Panc1 (cell line): Measurements from ENCODE around the gene SEMA6A.

ENCODE experiments used
- CTCF ChIP-seq: fragments of 450-650 bp; IDR thresholded peaks from 2 replicates; pipeline ENCODE4 v1.5.1; 2017; ENCODE audit warnings: mild to moderate bottlenecking
- POLR2AphosphoS5 ChIP-seq: IDR thresholded peaks from 2 replicates; pipeline ENCODE4 v1.6.1; 2012; ENCODE audit warnings: mild to moderate bottlenecking, low read depth, low read length, moderate library complexity
- REST ChIP-seq, 2 experiments: IDR thresholded peaks; 2 replicates each; pipeline ENCODE4 v1.6.1; 2011 to 2012; ENCODE audit warnings: low read depth in 2 of 2, control low read depth in 1 of 2, low read length in 1 of 2, mild to moderate bottlenecking in 1 of 2, moderate library complexity in 1 of 2; ENCODE audit not compliant: insufficient read depth in 1 of 2
- SIN3A ChIP-seq: IDR thresholded peaks from 2 replicates; pipeline ENCODE4 v1.6.1; 2012; ENCODE audit warnings: low read depth, mild to moderate bottlenecking, low read length, moderate library complexity, borderline replicate concordance; ENCODE audit not compliant: insufficient read depth
- TCF7L2 ChIP-seq: IDR thresholded peaks from 2 replicates; pipeline ENCODE4 v1.6.1; 2011; ENCODE audit warnings: mild to moderate bottlenecking, low read depth, low read length, inconsistent platforms

GRCh38 chr5:116472274-116472673 lies 102.3 kb downstream of the SEMA6A start:
- no peak for TF ChIP-seq CTCF
- TF ChIP-seq REST (IDR thresholded peaks at IDR 0.05; ENCODE audit: insufficient read depth in 1 of 2, low read depth in 2 of 2, low read length in 1 of 2), result no peak
- no peak for TF ChIP-seq POLR2AphosphoS5
- TF ChIP-seq SIN3A, result no peak
- no peak for TF ChIP-seq TCF7L2
